Activated CD8-positive, alpha-beta memory T cell treated with anti-CD3 and anti-CD28 coated beads for 24 hours (primary cell): ENCODE results near the gene PROK1.
A peak's percentile ranks its signal among the peaks of the same experiment; 100 is the strongest.
"Not testable (repeated sequence)": the region's sequence is repeated elsewhere in the genome, so short reads cannot be mapped to it uniquely, and the experiment has no call there.

Source experiments
- DNase-seq: peaks from one replicate; pipeline ENCODE4 v3.0.0-alpha.2; 2020

The PROK1 gene

DNA sequence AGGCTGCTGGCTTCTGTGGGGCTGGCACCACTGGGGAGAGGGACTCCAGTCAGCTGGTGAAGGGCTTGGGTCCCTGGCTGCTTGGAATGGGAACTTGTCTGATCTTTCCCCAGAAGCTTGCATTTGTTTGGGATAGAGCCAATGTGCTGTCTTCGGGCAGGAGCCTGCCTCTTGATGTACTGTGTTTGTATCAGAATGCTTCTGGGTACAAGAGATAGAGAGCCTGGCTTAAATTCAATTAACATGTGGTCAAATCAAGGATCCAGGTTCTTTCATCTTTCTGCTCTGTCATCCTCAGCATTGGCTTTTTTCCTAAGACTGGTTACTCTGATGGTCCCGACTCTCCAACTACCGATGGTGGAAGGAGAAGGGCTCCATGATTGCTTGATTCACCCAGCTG lies 16.0 kb upstream of the PROK1 start:
- DNase-seq: no peak

- DNase-seq: no peak
Measured at GRCh38 chr1:110436635-110437034, 14.3 kb upstream of the PROK1 start.

- DNase-seq: not testable (repeated sequence)
Measured at GRCh38 chr1:110437645-110438299, 13.2 kb upstream of the PROK1 start.

GRCh38 chr1:110438893-110439292 lies 12.1 kb upstream of the PROK1 start:
- DNase-seq: no peak

- not testable (repeated sequence) for DNase-seq
Measured at GRCh38 chr1:110439873-110440272, 11.1 kb upstream of the PROK1 start.

DNA sequence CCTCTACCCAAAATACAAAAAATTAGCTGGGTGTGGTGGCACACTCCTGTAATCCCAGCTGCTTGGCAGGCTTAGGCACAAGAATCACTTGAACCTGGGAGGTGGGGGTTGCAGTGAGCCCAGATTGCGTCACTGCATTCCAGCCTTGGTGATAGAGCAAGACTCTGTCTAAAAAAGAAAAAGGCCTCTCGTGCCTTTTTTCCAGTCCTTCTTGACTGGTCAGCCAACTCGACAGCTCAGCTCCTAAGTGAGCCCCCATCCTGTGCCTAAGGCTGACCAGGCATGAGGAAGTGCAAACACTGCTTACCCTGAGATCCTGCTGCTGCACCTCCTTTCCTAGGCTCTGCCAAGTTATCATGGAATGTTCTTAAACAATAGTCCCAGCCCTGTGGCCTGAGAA lies 10.1 kb upstream of the PROK1 start:
- no peak for DNase-seq

- no peak for DNase-seq
Measured at GRCh38 chr1:110441888-110442287, 9.1 kb upstream of the PROK1 start.

DNA sequence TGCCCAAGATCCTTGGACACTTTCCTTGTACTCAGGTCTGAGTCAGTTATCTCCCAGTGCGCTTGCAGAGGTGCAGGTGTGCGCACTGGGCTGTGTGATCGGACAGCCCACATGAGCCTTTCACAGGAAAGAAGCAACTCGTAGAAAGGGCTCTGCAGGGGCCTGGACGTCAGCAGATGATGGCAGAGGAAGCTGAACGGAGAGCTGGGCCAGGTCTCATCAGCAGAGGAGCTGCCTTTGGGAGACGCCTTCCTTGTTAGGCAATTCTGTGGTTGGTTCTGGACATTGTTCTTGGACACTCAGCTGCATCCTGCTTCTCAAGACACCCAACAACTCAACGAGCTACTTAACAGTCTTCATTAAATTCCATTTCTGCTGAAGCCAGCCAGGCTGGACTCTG lies 7.5 kb upstream of the PROK1 start:
- no peak for DNase-seq

DNA sequence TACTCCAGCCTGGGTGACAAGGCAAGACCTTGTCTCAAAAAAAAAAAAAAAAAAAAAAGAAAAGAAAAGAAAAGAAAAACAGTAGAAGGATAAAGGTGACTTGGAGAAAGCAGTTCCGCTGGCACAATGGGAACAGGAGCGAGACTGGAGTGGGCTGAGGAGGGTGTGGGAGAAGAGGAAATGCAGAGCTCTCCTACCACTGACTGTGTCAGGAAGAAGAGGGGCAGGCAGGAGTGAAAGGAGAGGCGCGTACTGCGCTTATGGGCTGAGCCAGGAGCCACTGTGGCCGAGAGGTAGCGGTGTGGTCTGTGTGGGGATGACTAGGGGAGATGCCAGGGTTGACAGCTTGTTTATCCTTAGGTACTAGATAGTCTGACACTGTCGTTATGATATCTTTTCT lies 6.4 kb upstream of the PROK1 start:
- no peak for DNase-seq

DNA sequence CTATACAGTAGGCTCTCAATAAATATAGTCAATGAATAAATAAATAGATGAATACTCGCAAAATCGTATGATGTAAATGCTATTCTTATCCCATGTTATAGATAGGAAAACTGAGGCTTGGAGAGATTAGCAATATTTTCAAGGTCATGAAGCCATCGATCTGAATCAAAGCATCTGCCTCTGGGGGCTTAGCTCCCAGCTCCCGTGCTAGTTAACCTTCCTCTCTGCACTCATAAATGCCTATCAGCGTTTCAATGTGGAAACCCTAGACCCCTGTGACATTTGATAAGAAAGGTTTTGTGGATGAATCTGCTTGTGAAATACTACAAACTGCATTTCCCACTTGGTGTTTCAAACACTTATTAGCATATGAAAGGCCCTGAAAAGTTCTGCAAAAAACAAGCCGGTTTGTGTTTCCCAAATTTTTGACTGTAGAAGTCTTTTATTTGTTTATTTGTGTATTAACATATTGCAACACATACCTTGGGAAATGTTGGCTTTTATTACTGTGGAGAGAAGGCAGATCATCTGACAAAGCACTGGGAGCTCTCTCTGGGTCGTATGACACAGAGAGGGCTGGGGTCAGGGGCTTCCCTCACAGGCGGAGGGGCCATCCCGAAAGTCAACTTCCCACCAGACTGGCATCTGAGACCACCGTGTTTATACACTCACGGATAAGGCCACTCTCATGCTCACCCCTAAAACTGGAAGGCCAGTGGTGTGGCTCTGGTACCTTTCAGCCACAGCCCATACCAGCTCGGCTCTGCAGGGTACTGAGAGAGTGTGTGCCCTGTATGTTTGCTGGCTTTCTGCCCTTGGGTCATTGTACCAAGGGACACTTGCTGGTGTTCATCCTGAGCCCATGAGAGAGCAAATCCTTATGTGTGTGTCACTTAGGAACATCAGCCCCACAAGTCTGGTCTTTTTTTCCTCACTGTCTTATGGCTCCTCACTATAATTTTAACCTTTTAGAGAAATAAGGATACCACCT lies 993 bp upstream of the PROK1 start:
- no peak for DNase-seq

- no peak for DNase-seq
Measured at GRCh38 chr1:110452330-110452729, 1.4 kb downstream of the PROK1 start.

DNA sequence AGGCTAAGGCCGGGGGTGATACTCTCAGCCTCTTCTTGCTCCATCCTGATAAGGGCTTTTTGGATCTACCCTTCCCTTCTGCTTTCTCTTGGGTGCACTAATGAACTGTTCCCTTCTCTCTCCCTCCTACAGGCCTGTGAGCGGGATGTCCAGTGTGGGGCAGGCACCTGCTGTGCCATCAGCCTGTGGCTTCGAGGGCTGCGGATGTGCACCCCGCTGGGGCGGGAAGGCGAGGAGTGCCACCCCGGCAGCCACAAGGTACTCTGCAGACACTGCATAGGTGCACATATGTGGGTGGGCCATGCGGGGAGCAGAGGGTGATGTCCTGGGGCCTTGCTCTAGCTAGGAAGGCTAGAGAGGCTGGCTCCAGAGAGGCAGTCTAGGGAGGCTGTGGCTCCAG lies 2.9 kb downstream of the PROK1 start:
- DNase-seq: no peak

- DNase-seq: no peak
Measured at GRCh38 chr1:110454328-110454727, 3.4 kb downstream of the PROK1 start.

DNA sequence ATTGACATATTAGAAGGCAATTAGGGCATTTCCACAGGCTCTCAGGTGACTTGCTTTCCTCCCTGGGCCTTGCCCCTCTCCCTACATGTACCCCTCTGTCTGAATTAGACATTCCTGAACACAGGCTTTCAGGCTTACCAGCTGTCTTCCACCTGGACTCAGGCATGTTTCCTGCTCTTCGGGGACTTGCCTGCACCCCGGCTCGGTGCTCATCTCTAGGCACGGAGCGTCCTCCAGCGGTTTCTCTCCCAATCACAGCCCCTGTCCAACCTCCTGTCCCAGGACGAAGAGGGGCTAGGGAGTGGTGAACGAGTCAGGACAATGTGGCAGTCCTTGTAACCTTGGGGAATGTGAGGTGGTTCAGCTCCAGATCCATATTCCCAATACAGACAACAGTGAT lies 4.2 kb downstream of the PROK1 start:
- DNase-seq: no peak

GRCh38 chr1:110457206-110457605 lies 6.3 kb downstream of the PROK1 start:
- DNase-seq: no peak

GRCh38 chr1:110460253-110461220 lies 9.6 kb downstream of the PROK1 start:
- peak; percentile 95 for DNase-seq

- no peak for DNase-seq
Measured at GRCh38 chr1:110462093-110462492, 11.1 kb downstream of the PROK1 start.

DNA sequence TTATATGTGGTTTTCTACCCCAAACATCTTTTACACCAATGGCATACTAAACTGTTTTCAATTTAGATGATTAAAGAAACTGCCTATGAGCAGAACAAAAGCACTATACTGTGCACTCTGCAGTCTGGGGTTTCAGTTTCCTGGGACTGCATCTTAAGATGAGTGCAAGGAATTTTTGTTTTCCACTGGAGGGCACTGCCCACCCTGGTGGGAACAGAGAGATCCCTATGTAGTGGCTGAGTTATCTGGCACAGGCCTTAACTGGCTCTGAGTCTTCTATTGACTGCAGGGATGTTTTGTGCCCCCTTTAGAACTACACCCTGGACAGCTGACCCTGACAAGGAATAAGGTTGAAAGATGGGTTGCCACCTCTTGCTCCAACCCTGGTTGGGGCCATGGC lies 12.0 kb downstream of the PROK1 start:
- DNase-seq: no peak

DNA sequence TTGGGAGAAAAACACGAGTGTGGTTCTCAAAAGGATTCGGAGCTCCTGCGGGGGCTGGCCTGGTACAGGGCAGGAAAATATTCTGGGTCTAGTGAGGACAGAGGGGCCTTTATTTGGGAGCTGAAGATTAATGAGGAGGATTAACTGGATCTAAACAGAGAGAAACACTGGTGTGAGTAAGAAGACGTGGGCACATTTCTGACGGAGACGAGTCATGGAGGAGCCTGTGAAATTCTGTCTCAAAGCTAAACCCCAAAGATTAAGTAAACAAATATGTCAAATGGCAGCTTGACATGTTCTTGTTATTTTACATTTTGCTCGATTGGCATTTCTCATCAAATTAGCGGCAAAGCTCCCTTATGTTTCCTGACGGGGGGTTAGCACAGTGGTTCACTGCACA lies 12.8 kb downstream of the PROK1 start:
- no peak for DNase-seq

- DNase-seq: no peak
Measured at GRCh38 chr1:110464340-110464739, 13.4 kb downstream of the PROK1 start.

DNA sequence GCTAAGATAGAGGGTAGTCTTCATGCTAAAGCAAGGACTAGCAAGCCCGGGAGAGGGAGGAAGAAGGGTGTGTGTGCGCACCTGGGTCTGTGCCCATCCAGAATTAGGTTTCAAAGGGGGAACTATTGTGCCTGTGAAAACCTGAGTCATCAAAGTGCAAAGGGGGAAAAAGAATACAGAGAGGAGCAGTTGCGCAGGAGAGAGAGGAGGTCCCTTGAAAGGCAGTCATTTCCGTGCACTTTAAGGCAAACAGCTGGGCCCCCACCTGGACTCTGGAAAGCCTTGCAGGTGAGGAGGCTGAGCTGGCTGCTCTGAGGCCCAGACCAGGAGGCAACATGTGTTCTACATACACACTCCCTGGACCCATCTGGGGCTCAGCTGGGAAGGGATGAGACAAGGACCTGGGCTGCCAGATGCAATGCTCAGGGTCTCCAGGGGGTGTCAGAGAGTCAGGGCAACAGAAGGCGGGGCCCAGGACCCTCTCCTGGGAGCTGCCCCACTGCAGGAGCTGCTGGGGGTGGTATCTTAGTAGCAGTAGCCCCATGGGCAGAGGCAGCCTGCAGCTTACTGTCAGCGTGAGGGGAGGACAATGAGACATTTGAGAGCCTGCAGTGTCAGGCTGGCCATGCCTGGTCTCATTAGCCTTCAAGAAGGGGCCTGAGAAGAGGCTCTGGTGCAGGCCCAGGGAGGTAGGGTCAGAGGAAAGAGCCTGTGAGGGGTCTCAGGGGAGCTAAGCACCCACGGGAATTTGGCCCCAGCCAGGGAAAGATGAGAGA lies 14.3 kb downstream of the PROK1 start:
- no peak for DNase-seq

DNA sequence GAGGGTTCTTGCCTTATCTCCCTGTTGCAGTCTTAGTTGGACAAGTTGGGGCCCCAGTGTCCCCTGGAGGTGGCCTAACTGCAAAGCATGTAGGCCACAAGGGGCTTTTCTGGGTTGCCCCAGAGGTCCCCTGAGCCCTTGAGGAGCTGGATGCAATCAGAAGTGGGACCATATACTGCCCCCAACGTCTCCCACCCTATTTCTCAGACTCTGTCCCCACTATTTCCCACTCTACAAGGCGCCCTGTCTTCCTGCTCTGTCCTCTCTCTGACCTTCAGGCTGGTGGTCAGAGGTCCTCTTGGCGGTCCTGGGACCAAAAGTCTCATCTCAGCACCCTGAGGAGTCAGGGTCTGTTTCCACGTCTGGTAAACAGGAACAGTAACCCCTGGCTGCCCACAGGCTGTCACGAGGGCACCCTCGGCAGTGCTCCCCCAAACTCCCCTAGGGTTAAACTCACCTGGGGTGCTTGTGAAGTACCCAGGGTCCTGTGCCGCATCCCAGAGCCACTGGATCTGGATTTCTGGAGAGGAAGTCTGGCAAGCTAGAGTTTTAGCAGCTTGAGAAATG lies 14.9 kb downstream of the PROK1 start:
- DNase-seq: no peak
